NB4 (cell line): Measurements from ENCODE around the gene PRAMEF14.
"Not testable (repeated sequence)": the region's sequence is repeated elsewhere in the genome, so short reads cannot be mapped to it uniquely, and the experiment has no call there.

Experiments
- DNase-seq: peaks from one replicate; pipeline ENCODE4 v3.0.0; 2010; ENCODE audit warnings: low read depth
- H3K4me3 ChIP-seq: one replicate; pipeline ENCODE4 v1.5.1; 2011; ENCODE audit warnings: mild to moderate bottlenecking, low read depth, low read length, moderate library complexity

The PRAMEF14 gene

DNA sequence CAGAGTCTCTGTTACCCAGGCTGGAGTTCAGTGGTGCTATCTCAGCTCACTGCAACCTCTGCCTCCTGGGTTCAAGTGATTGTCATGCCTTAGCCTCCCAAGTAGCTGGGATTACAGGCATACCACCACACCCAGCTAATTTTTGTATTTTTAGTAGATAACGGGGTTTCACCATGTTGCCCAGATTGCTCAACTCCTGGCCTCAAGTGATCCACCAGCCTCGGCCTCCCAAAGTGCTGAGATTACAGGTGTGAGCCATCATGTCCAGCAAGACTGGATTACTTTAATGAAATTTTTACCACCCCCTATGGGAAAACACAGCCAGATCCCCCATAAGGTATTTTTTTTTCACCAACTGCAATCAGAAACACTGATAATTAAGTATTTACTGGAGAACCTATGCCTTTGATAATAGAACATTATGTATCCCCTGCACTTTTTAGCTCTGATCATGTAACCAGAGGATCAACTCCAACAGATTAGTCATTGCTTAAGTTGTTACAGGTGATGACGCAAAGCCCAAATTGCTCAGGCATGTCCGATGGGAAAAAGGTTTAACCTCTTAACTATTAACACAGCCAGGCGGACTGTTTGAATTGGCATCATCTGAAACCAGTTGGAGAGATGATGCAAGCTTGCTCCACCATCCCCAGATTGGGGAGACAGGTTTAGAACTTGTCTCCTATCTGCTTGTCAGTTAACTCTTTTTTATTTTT lies 49.6 kb downstream of the PRAMEF14 start:
- DNase-seq, H3K4me3 ChIP-seq: not testable (repeated sequence)
